Osteoblast (primary cell): ENCODE data around the gene COLEC11. TPM values are rescaled to one million over a fixed set of nuclear protein-coding genes. Genes with fewer than 3 reads are reported as not detected.
A peak's percentile ranks its signal among the peaks of the same experiment; 100 is the strongest.

ENCODE experiments used
- DNase-seq: peaks from one replicate; pipeline ENCODE4 v3.0.0; 2011; ENCODE audit warnings: low spot score, mixed read lengths; ENCODE audit not compliant: insufficient read length; ENCODE audit errors: missing footprints
- H2AFZ ChIP-seq: 2 replicates; pipeline ENCODE4 v1.6.0; 2011; ENCODE audit warnings: mild to moderate bottlenecking, low read length
- H3K27ac ChIP-seq: 2 replicates; pipeline ENCODE4 v1.5.1; 2011; ENCODE audit warnings: mild to moderate bottlenecking, low read depth, low read length, moderate library complexity
- H3K27me3 ChIP-seq: 2 replicates; pipeline ENCODE4 v1.6.0; 2012; ENCODE audit warnings: mild to moderate bottlenecking, control low read depth, inconsistent platforms, low read length, moderate library complexity; ENCODE audit not compliant: insufficient read depth
- H3K36me3 ChIP-seq: 2 replicates; pipeline ENCODE4 v1.5.1; 2011; ENCODE audit warnings: mild to moderate bottlenecking, low read length, control low read depth, moderate library complexity; ENCODE audit not compliant: insufficient read depth
- H3K4me1 ChIP-seq: 2 replicates; pipeline ENCODE4 v1.5.1; 2011; ENCODE audit warnings: mild to moderate bottlenecking, low read length, control low read depth, moderate library complexity; ENCODE audit not compliant: insufficient read depth
- H3K4me2 ChIP-seq: 2 replicates; pipeline ENCODE4 v1.6.0; 2011; ENCODE audit warnings: mild to moderate bottlenecking, low read length; ENCODE audit not compliant: insufficient read depth
- H3K4me3 ChIP-seq: fragments of 200-600 bp; sonication (generic); 3 replicates; pipeline ENCODE4 v1.5.1; 2012; ENCODE audit warnings: mild to moderate bottlenecking, low read length, inconsistent platforms; ENCODE audit not compliant: insufficient read depth
- H3K79me2 ChIP-seq: 2 replicates; pipeline ENCODE4 v1.6.0; 2012; ENCODE audit warnings: mild to moderate bottlenecking, low read length, control low read depth, inconsistent platforms; ENCODE audit not compliant: insufficient read depth
- H3K9me3 ChIP-seq: 2 replicates; pipeline ENCODE4 v1.5.1; 2011; ENCODE audit warnings: low read depth, low read length, control low read depth
- H4K20me1 ChIP-seq: 2 replicates; pipeline ENCODE4 v1.6.0; 2012; ENCODE audit warnings: mild to moderate bottlenecking, low read length, control low read depth; ENCODE audit not compliant: insufficient read depth
- total RNA-seq: library from RNA; depleted of rRNA; stranded (reverse); fragments of >200 nt; gene quantifications from 2 replicates; pipeline ENCODE4 v1.2.3, GENCODE V29; 2012
- TF ChIP-seq, protein P1 (sequence below): IDR thresholded peaks from 2 replicates; pipeline ENCODE4 v1.5.1; 2011; ENCODE audit warnings: mild to moderate bottlenecking, low read depth, low read length, moderate library complexity; ENCODE audit errors: extremely low read depth

COLEC11 gene
- total RNA-seq, 1 donor, result 0.36 TPM

DNA sequence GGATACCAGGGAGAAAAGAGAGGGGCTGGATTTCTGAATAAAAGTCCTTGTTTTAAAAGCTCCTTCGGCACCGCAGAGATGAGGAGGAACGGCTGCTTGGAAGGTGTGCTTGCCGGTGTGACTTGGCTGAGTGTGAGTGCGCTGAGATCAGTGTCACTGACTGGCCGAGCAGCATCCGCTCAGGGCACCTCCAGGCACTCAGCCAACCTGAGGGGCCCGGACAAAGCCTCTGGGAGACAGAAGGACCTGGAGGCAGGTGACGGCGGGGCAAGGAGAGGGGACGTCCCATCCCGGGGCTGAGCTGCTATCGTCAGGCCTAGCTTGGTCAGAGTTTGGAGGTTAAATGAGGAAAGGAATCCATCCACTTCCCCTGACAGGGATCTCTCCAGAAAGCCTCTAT lies 46.3 kb downstream of the COLEC11 start:
- Histone ChIP-seq H3K27me3 (no peaks in the 10 kb centered on the region), H3K79me2 (no peaks in the 10 kb centered on the region), H4K20me1 (no peaks in the 10 kb centered on the region), H2AFZ (no peak overlapping the region), H3K27ac (no peak overlapping the region), H3K9me3 (no peaks in the 10 kb centered on the region), H3K4me1 (no peaks in the 10 kb centered on the region), H3K4me2 (no peak overlapping the region), H3K36me3 (no peaks in the 10 kb centered on the region), H3K4me3 (no peak overlapping the region)
- TF ChIP-seq, protein P1, sequence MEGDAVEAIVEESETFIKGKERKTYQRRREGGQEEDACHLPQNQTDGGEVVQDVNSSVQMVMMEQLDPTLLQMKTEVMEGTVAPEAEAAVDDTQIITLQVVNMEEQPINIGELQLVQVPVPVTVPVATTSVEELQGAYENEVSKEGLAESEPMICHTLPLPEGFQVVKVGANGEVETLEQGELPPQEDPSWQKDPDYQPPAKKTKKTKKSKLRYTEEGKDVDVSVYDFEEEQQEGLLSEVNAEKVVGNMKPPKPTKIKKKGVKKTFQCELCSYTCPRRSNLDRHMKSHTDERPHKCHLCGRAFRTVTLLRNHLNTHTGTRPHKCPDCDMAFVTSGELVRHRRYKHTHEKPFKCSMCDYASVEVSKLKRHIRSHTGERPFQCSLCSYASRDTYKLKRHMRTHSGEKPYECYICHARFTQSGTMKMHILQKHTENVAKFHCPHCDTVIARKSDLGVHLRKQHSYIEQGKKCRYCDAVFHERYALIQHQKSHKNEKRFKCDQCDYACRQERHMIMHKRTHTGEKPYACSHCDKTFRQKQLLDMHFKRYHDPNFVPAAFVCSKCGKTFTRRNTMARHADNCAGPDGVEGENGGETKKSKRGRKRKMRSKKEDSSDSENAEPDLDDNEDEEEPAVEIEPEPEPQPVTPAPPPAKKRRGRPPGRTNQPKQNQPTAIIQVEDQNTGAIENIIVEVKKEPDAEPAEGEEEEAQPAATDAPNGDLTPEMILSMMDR, result no peak
- DNase-seq, result peak; percentile 65

GRCh38 chr2:3641841-3642421 lies 47.0 kb downstream of the COLEC11 start:
- Histone ChIP-seq H3K4me1 (no peaks in the 10 kb centered on the region), H3K27me3 (no peaks in the 10 kb centered on the region), H3K4me3 (no peak overlapping the region), H3K9me3 (no peaks in the 10 kb centered on the region), H3K79me2 (no peaks in the 10 kb centered on the region), H3K27ac (no peak overlapping the region), H4K20me1 (no peaks in the 10 kb centered on the region), H2AFZ (no peak overlapping the region), H3K4me2 (no peak overlapping the region), H3K36me3 (no peaks in the 10 kb centered on the region)
- peak; percentile 53 for DNase-seq
- TF ChIP-seq, protein P1, result no peak

GRCh38 chr2:3642521-3643215 lies 47.8 kb downstream of the COLEC11 start:
- no peaks in the 10 kb centered on the region for H3K79me2 ChIP-seq
- TF ChIP-seq, protein P1, result no peak

DNA sequence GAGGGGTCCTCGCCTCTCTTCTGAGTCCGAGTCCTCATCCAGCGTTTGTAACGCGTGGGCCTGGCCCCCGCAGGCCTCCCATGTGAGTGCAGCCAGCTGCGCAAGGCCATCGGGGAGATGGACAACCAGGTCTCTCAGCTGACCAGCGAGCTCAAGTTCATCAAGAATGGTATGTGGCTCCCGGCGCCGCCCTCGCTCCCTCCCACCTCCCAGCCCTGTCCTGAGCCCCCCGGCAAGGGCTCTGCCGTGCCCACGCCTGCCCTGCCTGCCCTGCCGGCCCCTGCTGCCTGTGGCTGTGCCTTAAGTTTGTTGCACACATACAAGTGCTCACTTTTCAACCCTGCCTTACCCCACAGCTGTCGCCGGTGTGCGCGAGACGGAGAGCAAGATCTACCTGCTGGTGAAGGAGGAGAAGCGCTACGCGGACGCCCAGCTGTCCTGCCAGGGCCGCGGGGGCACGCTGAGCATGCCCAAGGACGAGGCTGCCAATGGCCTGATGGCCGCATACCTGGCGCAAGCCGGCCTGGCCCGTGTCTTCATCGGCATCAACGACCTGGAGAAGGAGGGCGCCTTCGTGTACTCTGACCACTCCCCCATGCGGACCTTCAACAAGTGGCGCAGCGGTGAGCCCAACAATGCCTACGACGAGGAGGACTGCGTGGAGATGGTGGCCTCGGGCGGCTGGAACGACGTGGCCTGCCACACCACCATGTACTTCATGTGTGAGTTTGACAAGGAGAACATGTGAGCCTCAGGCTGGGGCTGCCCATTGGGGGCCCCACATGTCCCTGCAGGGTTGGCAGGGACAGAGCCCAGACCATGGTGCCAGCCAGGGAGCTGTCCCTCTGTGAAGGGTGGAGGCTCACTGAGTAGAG lies 48.7 kb downstream of the COLEC11 start:
- no peaks in the 10 kb centered on the region for H3K79me2 ChIP-seq
- H3K36me3 ChIP-seq, result no peaks in the 10 kb centered on the region
- H3K27me3 ChIP-seq, result no peaks in the 10 kb centered on the region
- H3K9me3 ChIP-seq, result no peaks in the 10 kb centered on the region
- no peak overlapping the region for H2AFZ ChIP-seq
- H4K20me1 ChIP-seq, result no peaks in the 10 kb centered on the region
- TF ChIP-seq, protein P1, result no peak
- H3K4me1 ChIP-seq, result no peaks in the 10 kb centered on the region
- H3K4me2 ChIP-seq, result no peak overlapping the region
- H3K4me3 ChIP-seq, result no peak overlapping the region
- DNase-seq, result peak; percentile 18
- H3K27ac ChIP-seq, result no peak overlapping the region

More at GRCh38 chr2:3642521-3643215, 47.8 kb downstream of the COLEC11 start:
- Histone ChIP-seq H3K4me3 (no peak overlapping the region), H4K20me1 (no peaks in the 10 kb centered on the region), H3K4me2 (no peak overlapping the region), H2AFZ (no peak overlapping the region), H3K9me3 (no peaks in the 10 kb centered on the region), H3K36me3 (no peaks in the 10 kb centered on the region), H3K27me3 (no peaks in the 10 kb centered on the region), H3K27ac (no peak overlapping the region), H3K4me1 (no peaks in the 10 kb centered on the region)
- DNase-seq, result peak; percentile 62
